SU-DHL-6 (cell line): ENCODE data around the gene PTTG1.

Experiments used
- H2AFZ ChIP-seq: fragments of 200-600 bp; sonication (generic); 2 replicates; pipeline ENCODE4 v1.6.1; 2014; ENCODE audit warnings: low read depth, mild to moderate bottlenecking, moderate library complexity, mixed read lengths, antibody characterized with exemption, low read length; ENCODE audit not compliant: severe bottlenecking
- H3F3A ChIP-seq: fragments of 200-600 bp; shearing (Covaris generic); 2 replicates; pipeline ENCODE4 v1.6.0; 2016; ENCODE audit warnings: antibody characterized with exemption, mild to moderate bottlenecking; ENCODE audit not compliant: insufficient read depth
- H3K27ac ChIP-seq: fragments of 200-600 bp; sonication (generic); 2 replicates; pipeline ENCODE4 v1.5.1; 2016; ENCODE audit warnings: low read depth, mild to moderate bottlenecking, low read length, moderate library complexity, mixed read lengths
- H3K27me3 ChIP-seq: fragments of 200-600 bp; sonication (generic), shearing (Covaris generic); 2 replicates; pipeline ENCODE4 v1.6.0; 2014; ENCODE audit warnings: mild to moderate bottlenecking, low read length
- H3K36me3 ChIP-seq: fragments of 200-600 bp; sonication (generic); 2 replicates; pipeline ENCODE4 v1.6.1; 2014; ENCODE audit warnings: mild to moderate bottlenecking, low read length, mixed read lengths
- H3K4me2 ChIP-seq: fragments of 300-600, 200-600 bp; shearing (Covaris generic), sonication (generic); 2 replicates; pipeline ENCODE4 v1.6.0; 2014; ENCODE audit warnings: low read length, low read depth, mild to moderate bottlenecking; ENCODE audit not compliant: poor library complexity, severe bottlenecking
- H3K4me3 ChIP-seq: fragments of 200-600 bp; sonication (generic); 2 replicates; pipeline ENCODE4 v1.5.1; 2014; ENCODE audit warnings: antibody characterized with exemption, low read length, mild to moderate bottlenecking, mixed read lengths; ENCODE audit not compliant: insufficient read depth, poor library complexity, severe bottlenecking
- H3K79me2 ChIP-seq: fragments of 200-600 bp; sonication (generic); 2 replicates; pipeline ENCODE4 v1.6.1; 2014; ENCODE audit warnings: mild to moderate bottlenecking, low read length, moderate library complexity; ENCODE audit not compliant: insufficient read depth
- H3K9ac ChIP-seq: fragments of 200-600 bp; sonication (generic); 2 replicates; pipeline ENCODE4 v1.7.0; 2014; ENCODE audit warnings: mild to moderate bottlenecking, low read length
- H3K9me2 ChIP-seq: fragments of 200-600 bp; sonication (generic); replicated peaks from 2 replicates; pipeline ENCODE4 v1.6.1; 2014; ENCODE audit warnings: low read length; ENCODE audit not compliant: insufficient read depth
- H3K9me3 ChIP-seq: fragments of 200-600 bp; sonication (generic); 2 replicates; pipeline ENCODE4 v1.6.1; 2014; ENCODE audit warnings: low read length, mixed read lengths; ENCODE audit not compliant: insufficient read depth
- H4K20me1 ChIP-seq: fragments of 200-600 bp; sonication (generic); 2 replicates; pipeline ENCODE4 v1.6.1; 2014; ENCODE audit warnings: low read depth, mild to moderate bottlenecking, antibody characterized with exemption, low read length, moderate library complexity, mixed read lengths
- CTCF ChIP-seq: fragments of 200-600 bp; sonication (generic); IDR thresholded peaks from one replicate; pipeline ENCODE4 v1.5.1; 2017; ENCODE audit warnings: antibody characterized with exemption, mild to moderate bottlenecking, low read length, moderate library complexity; ENCODE audit not compliant: insufficient read depth, poor library complexity, severe bottlenecking
- EZH2phosphoT487 ChIP-seq: fragments of 200-600 bp; sonication (generic), shearing (Covaris generic); conservative IDR thresholded peaks from 2 replicates; pipeline ENCODE4 v1.6.1; 2018; ENCODE audit warnings: mild to moderate bottlenecking, antibody characterized with exemption, low read length, moderate library complexity, mixed read lengths

Gene PTTG1

GRCh38 chr5:160477266-160477970 lies 55.8 kb downstream of the PTTG1 start:
- H3K36me3 ChIP-seq, result peaks cover 29% of the 10 kb centered on the region; the same call in 1 of the 2 replicates
- peaks cover 11% of the 10 kb centered on the region for H3F3A ChIP-seq

GRCh38 chr5:160478163-160478562 lies 56.5 kb downstream of the PTTG1 start:
- no peak for TF ChIP-seq EZH2phosphoT487
- no peak for TF ChIP-seq CTCF
- H3K9ac ChIP-seq, result no peak overlapping the region
- peaks cover 73% of the 10 kb centered on the region for H4K20me1 ChIP-seq
- peaks cover 13% of the 10 kb centered on the region for H3F3A ChIP-seq
- no peaks in the 10 kb centered on the region for H3K9me2 ChIP-seq
- no peak overlapping the region for H3K4me3 ChIP-seq
- no peak overlapping the region for H2AFZ ChIP-seq
- H3K4me2 ChIP-seq, result no peak overlapping the region
- H3K9me3 ChIP-seq, result no peaks in the 10 kb centered on the region
- H3K79me2 ChIP-seq, result peaks cover 99% of the 10 kb centered on the region
- no peak overlapping the region for H3K27ac ChIP-seq
- H3K36me3 ChIP-seq, result peaks cover 29% of the 10 kb centered on the region; the same call in 1 of the 2 replicates
- H3K27me3 ChIP-seq, result no peaks in the 10 kb centered on the region

More at GRCh38 chr5:160477266-160477970, 55.8 kb downstream of the PTTG1 start:
- Histone ChIP-seq H3K4me2 (no peak overlapping the region), H3K9ac (no peak overlapping the region), H4K20me1 (peaks cover 74% of the 10 kb centered on the region), H2AFZ (no peak overlapping the region), H3K27ac (no peak overlapping the region), H3K79me2 (peaks cover 99% of the 10 kb centered on the region), H3K9me3 (no peaks in the 10 kb centered on the region), H3K27me3 (no peaks in the 10 kb centered on the region), H3K4me3 (no peak overlapping the region), H3K9me2 (no peaks in the 10 kb centered on the region)
- TF ChIP-seq EZH2phosphoT487 (no peak), CTCF (no peak)
